Skeletal muscle tissue (tissue), 4 donors: Measurements from ENCODE around the gene RBMS1. TPM values are rescaled to one million over a fixed set of nuclear protein-coding genes. Genes with fewer than 3 reads are reported as not detected.

Experiments used
- H3K27ac ChIP-seq: one replicate; pipeline ENCODE4 v1.7.0; 2013; ENCODE audit warnings: mild to moderate bottlenecking, low read depth, low read length, inconsistent platforms
- H3K27me3 ChIP-seq, 3 donors: one replicate each; pipeline ENCODE4 v1.7.0; 2013; ENCODE audit warnings: low read length in 3 of 3; ENCODE audit not compliant: control insufficient read depth in 3 of 3, insufficient read depth in 3 of 3
- H3K36me3 ChIP-seq, 3 donors: one replicate each; pipeline ENCODE4 v1.7.0; 2013; ENCODE audit warnings: low read length in 3 of 3; ENCODE audit not compliant: control insufficient read depth in 3 of 3, insufficient read depth in 3 of 3
- H3K4me1 ChIP-seq, 3 donors: one replicate each; pipeline ENCODE4 v1.7.0; 2013; ENCODE audit warnings: low read length in 3 of 3, mild to moderate bottlenecking in 3 of 3; ENCODE audit not compliant: control insufficient read depth in 3 of 3, insufficient read depth in 3 of 3
- H3K4me3 ChIP-seq, 3 donors: one replicate each; pipeline ENCODE4 v1.7.0; 2013; ENCODE audit warnings: low read length in 3 of 3
- H3K9ac ChIP-seq, 3 donors: one replicate each; pipeline ENCODE4 v1.7.0; 2013; ENCODE audit warnings: low read length in 3 of 3, mild to moderate bottlenecking in 3 of 3, moderate library complexity in 2 of 3, low read depth in 1 of 3
- H3K9me3 ChIP-seq, 3 donors: one replicate each; pipeline ENCODE4 v1.7.0; 2013; ENCODE audit warnings: low read length in 3 of 3; ENCODE audit not compliant: control insufficient read depth in 3 of 3
- total RNA-seq: library from RNA; depleted of rRNA; stranded (reverse); fragments of >200 nt; gene quantifications from one replicate; pipeline ENCODE4 v1.2.3, GENCODE V29; 2014
- donor health status: Osteomylitis.

RBMS1 gene
- total RNA-seq, 1 donor from 2014 or later, result 48.0 TPM

GRCh38 chr2:160286551-160286950 is 207.1 kb downstream of the RBMS1 start:
- Histone ChIP-seq H3K27ac (no peak overlapping the region), H3K36me3 (peaks cover 5 to 17% (median 13%) of the 10 kb centered on the region in 3 donors), H3K4me1 (peaks cover 11 to 15% (median 14%) of the 10 kb centered on the region in 3 donors), H3K9ac (no peak overlapping the region), H3K27me3 (no peaks in the 10 kb centered on the region), H3K9me3 (no peaks in the 10 kb centered on the region), H3K4me3 (no peak overlapping the region)

GRCh38 chr2:160283675-160284074 is 209.9 kb downstream of the RBMS1 start:
- no peaks in the 10 kb centered on the region for H3K27me3 ChIP-seq
- peaks cover 10 to 11% (median 11%) of the 10 kb centered on the region in 3 donors for H3K4me1 ChIP-seq
- H3K36me3 ChIP-seq, result peaks cover 5 to 27% (median 16%) of the 10 kb centered on the region in 3 donors
- H3K9ac ChIP-seq, result no peak overlapping the region
- H3K9me3 ChIP-seq, result no peaks in the 10 kb centered on the region
- no peak overlapping the region for H3K4me3 ChIP-seq
- H3K27ac ChIP-seq, result no peak overlapping the region

- H3K9ac ChIP-seq, result no peak overlapping the region
- no peak overlapping the region for H3K4me3 ChIP-seq
- H3K9me3 ChIP-seq, result no peaks in the 10 kb centered on the region
- H3K4me1 ChIP-seq, result peaks cover under 1 to 6% (median under 1%) of the 10 kb centered on the region in 3 donors
- no peaks in the 10 kb centered on the region for H3K27me3 ChIP-seq
- H3K36me3 ChIP-seq, result peaks cover 13 to 38% (median 27%) of the 10 kb centered on the region in 3 donors
- H3K27ac ChIP-seq, result no peak overlapping the region
Observed at GRCh38 chr2:160282063-160282580, 211.5 kb downstream of the RBMS1 start.

GRCh38 chr2:160281213-160281612 is 212.4 kb downstream of the RBMS1 start:
- peaks cover 19 to 46% (median 36%) of the 10 kb centered on the region in 3 donors for H3K36me3 ChIP-seq
- H3K4me1 ChIP-seq, result peaks cover 0 to 6% (median 0%) of the 10 kb centered on the region in 3 donors
- no peak overlapping the region for H3K27ac ChIP-seq
- H3K4me3 ChIP-seq, result no peak overlapping the region
- H3K9ac ChIP-seq, result no peak overlapping the region
- no peaks in the 10 kb centered on the region for H3K27me3 ChIP-seq
- no peaks in the 10 kb centered on the region for H3K9me3 ChIP-seq

- Histone ChIP-seq H3K9me3 (no peaks in the 10 kb centered on the region), H3K4me3 (no peak overlapping the region), H3K27me3 (no peaks in the 10 kb centered on the region), H3K36me3 (peaks cover 18 to 51% (median 44%) of the 10 kb centered on the region in 3 donors), H3K27ac (peak overlapping the region; percentile 38), H3K4me1 (peaks cover 0 to 6% (median 0%) of the 10 kb centered on the region in 3 donors), H3K9ac (no peak overlapping the region)
Observed at GRCh38 chr2:160279813-160280465, 213.7 kb downstream of the RBMS1 start.

- Histone ChIP-seq H3K9ac (no peak overlapping the region), H3K27ac (peak overlapping the region; percentile 38), H3K4me3 (no peak overlapping the region), H3K27me3 (no peaks in the 10 kb centered on the region), H3K4me1 (peaks cover 0 to 6% (median 0%) of the 10 kb centered on the region in 3 donors), H3K36me3 (peaks cover 14 to 46% (median 40%) of the 10 kb centered on the region in 3 donors), H3K9me3 (no peaks in the 10 kb centered on the region)
Observed at GRCh38 chr2:160278879-160279177, 214.8 kb downstream of the RBMS1 start.

- H3K36me3 ChIP-seq, result peaks cover 14 to 45% (median 40%) of the 10 kb centered on the region in 3 donors
- H3K27ac ChIP-seq, result peak overlapping the region; percentile 25
Observed at GRCh38 chr2:160278101-160278878, 215.3 kb downstream of the RBMS1 start.

GRCh38 chr2:160277151-160277550 is 216.5 kb downstream of the RBMS1 start:
- Histone ChIP-seq H3K9ac (no peak overlapping the region), H3K27me3 (no peaks in the 10 kb centered on the region), H3K36me3 (peaks cover 14 to 46% (median 37%) of the 10 kb centered on the region in 3 donors), H3K4me3 (no peak overlapping the region), H3K27ac (no peak overlapping the region), H3K9me3 (no peaks in the 10 kb centered on the region), H3K4me1 (peaks cover 0 to 6% (median 0%) of the 10 kb centered on the region in 3 donors)

More at GRCh38 chr2:160278101-160278878, 215.3 kb downstream of the RBMS1 start:
- Histone ChIP-seq H3K9me3 (no peaks in the 10 kb centered on the region), H3K27me3 (no peaks in the 10 kb centered on the region), H3K4me1 (peaks cover 0 to 6% (median 0%) of the 10 kb centered on the region in 3 donors), H3K9ac (no peak overlapping the region), H3K4me3 (no peak overlapping the region)

GRCh38 chr2:160275656-160276055 is 218.0 kb downstream of the RBMS1 start:
- no peak overlapping the region for H3K4me3 ChIP-seq
- no peaks in the 10 kb centered on the region for H3K27me3 ChIP-seq
- H3K27ac ChIP-seq, result no peak overlapping the region
- H3K9me3 ChIP-seq, result no peaks in the 10 kb centered on the region
- H3K9ac ChIP-seq, result no peak overlapping the region
- H3K4me1 ChIP-seq, result peaks cover 8 to 15% (median 11%) of the 10 kb centered on the region in 3 donors
- peaks cover 14 to 41% (median 36%) of the 10 kb centered on the region in 3 donors for H3K36me3 ChIP-seq
